GM20000 (cell line): ENCODE measurements around the gene LRSAM1.

Experiments used
- DNase-seq: peaks from one replicate; pipeline ENCODE4 v3.0.0; 2012; ENCODE audit warnings: low spot score
- TF ChIP-seq, protein P1 (sequence below): IDR thresholded peaks from 2 replicates; pipeline ENCODE4 v1.5.1; 2012; ENCODE audit warnings: mild to moderate bottlenecking, control low read depth; ENCODE audit errors: extremely low read depth, missing control alignments

Gene LRSAM1

DNA sequence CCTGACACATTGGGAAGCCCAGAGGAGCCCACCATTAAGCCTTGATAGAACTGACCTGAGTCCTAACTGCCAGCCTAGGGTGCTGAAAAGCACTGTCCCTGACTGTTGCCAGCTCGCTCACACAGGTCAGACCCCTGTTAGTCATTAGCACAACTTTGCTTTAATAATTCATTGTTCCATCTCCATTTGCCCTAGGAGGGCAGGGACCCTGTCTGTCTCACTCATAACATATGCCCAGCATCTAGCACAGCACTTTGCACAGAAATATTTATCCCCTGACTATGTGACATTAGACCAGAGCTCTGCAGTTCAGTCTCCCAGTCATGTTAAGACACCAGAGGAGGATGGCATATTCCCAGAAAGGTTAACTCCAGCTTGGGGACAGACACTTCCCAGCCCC is 99.0 kb downstream of the LRSAM1 start:
- DNase-seq = no peak
- TF ChIP-seq, protein P1, sequence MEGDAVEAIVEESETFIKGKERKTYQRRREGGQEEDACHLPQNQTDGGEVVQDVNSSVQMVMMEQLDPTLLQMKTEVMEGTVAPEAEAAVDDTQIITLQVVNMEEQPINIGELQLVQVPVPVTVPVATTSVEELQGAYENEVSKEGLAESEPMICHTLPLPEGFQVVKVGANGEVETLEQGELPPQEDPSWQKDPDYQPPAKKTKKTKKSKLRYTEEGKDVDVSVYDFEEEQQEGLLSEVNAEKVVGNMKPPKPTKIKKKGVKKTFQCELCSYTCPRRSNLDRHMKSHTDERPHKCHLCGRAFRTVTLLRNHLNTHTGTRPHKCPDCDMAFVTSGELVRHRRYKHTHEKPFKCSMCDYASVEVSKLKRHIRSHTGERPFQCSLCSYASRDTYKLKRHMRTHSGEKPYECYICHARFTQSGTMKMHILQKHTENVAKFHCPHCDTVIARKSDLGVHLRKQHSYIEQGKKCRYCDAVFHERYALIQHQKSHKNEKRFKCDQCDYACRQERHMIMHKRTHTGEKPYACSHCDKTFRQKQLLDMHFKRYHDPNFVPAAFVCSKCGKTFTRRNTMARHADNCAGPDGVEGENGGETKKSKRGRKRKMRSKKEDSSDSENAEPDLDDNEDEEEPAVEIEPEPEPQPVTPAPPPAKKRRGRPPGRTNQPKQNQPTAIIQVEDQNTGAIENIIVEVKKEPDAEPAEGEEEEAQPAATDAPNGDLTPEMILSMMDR = no peak

DNA sequence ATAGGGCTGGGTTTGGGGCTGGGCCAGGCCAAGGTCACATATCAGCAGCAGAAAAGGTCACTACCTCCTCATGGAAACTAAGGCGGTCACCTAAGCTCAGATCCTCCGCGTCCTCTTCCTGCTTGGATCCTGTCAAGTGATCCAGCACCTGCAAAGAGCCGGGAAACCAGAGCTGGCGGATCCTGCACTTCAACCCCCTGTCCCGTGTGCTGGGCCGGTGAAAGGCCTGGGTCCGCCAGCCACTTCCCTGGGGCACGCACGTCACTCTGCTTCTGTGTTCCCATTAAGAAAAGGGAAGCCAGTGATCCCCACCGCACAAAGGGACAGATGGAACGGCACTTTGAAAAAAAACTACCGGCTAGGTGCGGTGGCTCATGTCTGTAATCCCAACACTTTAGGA is 99.4 kb downstream of the LRSAM1 start:
- TF ChIP-seq, protein P1 = no peak
- DNase-seq = no peak
